GM12873 (cell line): ENCODE data around the gene PCK2.

Experiments
- TF ChIP-seq, protein P1 (sequence below): IDR thresholded peaks from 2 replicates; pipeline ENCODE4 v1.5.1; 2012; ENCODE audit warnings: low read depth, mild to moderate bottlenecking, moderate library complexity, low read length, control low read depth; ENCODE audit not compliant: insufficient read depth; ENCODE audit errors: missing control alignments

Gene PCK2

DNA sequence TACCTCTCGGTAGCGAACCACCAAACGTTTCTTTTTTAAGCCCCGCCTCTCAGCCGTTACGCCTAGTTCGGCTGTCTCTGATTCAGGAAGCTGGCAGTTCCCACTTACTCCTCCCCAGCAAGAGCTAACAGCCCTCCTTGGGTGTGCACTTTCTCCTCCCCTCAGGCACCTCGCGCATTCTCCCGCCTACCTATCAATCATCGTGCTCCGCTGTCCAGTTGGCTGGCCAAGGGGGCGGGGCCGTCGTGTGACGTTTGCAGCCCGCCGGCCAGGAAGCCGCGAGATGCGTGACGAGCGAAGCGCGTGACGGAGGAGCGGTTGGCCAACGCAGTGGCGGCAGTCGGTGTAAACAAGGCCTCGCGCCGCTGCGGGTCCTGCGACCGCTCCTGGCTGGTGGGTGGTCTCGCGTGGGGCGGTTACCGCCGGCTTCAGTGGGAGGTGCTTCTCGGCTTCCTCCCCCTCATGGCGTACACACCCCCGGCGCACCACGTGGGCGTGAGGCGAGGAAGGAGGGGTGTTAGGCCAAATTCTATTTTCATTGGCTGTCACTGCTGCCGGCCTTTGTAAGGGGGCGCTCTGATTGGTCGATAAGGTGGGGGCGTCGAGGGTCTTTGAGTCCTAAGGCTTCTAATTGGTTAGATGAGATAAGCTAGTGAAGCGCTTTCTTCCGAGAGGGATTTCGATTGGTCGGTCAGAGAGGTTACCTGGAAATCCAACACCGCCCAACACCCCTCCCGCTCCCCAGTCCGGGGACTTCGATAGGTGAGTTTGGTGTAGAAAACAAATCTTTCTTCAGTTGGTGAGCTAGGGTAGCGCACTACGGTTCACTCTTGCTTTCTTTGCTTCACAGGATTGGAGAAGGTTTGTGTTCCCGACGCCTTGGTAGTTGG, 20.7 kb downstream of the PCK2 start, which contains the start of the genes DCAF11 and NRL:
TSS of gene DCAF11 (plus strand) at position 246 of the 890 bp plus-strand sequence. CDS start 818 bp downstream, outside the sequence.
TSS of gene NRL (minus strand) at position 418 of the 890 bp plus-strand sequence. CDS start 32,101 bp downstream, outside the sequence.
- TF ChIP-seq, protein P1, sequence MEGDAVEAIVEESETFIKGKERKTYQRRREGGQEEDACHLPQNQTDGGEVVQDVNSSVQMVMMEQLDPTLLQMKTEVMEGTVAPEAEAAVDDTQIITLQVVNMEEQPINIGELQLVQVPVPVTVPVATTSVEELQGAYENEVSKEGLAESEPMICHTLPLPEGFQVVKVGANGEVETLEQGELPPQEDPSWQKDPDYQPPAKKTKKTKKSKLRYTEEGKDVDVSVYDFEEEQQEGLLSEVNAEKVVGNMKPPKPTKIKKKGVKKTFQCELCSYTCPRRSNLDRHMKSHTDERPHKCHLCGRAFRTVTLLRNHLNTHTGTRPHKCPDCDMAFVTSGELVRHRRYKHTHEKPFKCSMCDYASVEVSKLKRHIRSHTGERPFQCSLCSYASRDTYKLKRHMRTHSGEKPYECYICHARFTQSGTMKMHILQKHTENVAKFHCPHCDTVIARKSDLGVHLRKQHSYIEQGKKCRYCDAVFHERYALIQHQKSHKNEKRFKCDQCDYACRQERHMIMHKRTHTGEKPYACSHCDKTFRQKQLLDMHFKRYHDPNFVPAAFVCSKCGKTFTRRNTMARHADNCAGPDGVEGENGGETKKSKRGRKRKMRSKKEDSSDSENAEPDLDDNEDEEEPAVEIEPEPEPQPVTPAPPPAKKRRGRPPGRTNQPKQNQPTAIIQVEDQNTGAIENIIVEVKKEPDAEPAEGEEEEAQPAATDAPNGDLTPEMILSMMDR, result no peak

DNA sequence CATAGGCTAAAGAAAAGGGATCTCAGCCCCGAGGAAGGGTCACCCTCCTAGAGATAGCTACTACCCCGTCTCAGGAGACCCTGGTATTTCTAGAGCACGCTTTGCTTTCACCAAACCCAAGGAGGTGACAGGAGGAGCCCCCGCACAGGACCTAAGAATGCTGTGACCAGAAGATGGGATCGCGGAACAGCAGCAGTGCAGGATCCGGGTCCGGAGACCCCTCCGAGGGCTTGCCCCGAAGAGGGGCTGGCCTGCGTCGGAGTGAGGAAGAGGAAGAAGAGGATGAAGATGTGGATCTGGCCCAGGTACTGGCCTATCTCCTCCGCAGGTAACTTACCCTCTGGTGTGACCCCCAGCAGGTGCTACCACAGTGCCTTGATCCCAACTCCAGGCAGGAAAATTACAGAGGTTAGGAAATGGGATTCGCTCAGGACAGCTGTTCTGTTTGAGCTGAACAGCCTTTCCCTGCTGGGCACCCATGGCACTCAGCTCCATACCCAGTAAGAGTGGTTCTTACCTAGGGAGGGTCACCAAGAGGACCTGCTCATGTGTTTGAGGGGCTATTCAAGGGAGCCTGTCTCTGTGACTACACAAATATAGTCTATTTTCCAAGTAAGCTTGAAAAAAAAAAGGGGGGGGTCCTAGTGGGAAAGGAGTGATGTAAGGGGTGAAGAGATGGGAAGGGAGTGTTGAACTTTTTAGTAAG, 21.5 kb downstream of the PCK2 start:
- TF ChIP-seq, protein P1, result no peak

DNA sequence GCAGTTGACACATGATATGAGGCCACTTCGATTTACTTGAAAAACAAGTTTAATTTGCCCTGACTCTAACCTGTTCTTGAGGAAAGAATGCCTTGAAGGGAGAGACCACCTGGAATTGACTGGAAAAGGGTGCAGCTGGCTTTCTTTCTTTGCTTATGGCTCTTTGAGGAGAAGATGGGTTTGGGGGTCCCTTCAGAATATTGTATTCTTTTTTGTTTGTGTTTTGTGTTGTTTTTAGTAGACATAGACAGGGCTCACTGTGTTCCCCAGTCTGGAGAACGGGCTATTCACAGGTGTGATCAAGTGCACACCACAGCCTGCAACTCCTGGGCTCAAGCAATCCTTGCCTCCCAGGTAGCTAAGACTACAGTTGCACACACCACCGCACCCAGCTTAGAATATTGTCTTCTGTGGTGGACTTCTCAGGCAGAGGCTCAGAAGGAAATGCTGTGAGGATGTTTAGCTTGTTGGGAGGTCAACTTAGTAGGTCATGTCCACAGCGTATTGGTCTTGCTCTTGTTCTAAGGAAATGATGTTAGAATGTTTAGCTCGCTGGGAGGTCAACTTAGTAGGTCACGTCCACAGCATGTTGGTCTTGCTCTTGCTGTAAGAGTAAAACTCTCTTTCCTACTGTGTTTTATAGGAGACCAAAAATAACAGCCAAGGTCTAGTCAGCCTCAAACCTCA, 22.2 kb downstream of the PCK2 start:
- TF ChIP-seq, protein P1, result no peak

DNA sequence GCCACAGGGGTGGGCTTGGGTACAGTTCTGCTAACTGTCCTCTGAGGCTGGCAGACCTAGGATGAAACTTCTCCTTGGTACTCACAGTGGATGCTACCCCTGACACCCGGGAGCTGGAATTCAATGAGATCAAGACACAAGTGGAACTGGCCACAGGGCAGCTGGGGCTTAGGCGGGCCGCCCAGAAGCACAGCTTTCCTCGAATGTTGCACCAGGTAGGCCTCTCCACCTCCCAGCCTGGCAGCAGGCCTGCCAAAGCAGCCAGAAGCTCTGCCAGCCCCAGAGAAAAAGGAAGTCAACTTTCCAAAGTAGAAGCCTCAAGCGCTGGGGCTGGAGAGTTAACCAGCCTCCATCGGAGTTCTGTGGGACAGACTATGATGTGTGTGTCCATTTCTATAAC, 23.1 kb downstream of the PCK2 start:
- TF ChIP-seq, protein P1, result no peak

DNA sequence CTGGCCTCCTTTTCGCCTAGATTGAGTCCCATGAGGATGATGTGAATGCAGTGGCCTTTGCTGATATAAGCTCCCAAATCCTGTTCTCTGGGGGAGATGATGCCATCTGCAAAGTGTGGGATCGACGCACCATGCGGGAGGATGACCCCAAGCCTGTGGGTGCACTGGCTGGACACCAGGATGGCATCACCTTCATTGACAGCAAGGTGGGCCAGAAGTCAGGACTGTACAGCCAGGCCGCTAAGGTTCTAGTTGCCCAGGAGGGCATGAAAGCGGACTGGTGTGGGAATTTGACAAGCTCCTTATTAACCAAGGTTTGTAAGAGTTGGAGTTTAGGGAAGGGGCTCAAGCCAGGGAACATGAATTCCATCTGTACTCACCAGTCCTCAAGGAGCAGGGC, 25.6 kb downstream of the PCK2 start:
- TF ChIP-seq, protein P1, result no peak

DNA sequence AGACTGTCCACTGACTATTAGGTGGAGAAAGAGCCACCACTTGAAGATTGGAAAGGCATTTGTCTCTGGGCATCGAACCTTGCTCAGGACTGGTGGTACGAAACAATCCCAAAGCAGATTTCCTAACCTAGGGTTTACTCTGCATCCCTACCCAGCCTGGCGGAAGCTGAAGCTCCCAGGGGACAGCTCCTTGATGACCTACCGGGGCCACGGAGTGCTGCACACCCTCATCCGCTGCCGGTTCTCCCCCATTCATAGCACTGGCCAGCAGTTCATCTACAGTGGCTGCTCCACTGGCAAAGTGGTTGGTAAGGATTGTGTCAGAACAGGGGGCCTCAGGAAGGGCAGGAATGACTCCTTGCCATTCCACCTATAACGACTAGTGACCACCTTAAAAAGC, 27.1 kb downstream of the PCK2 start:
- TF ChIP-seq, protein P1, result no peak
